ENCODE measurements around the gene VSIG4. TPM values are rescaled to one million over a fixed set of nuclear protein-coding genes. Genes with fewer than 3 reads are reported as not detected.
"Not testable (repeated sequence)": the region's sequence is repeated elsewhere in the genome, so short reads cannot be mapped to it uniquely, and the experiment has no call there.

VSIG4 gene
- total RNA-seq, 1 donor: 0.72 TPM

DNA sequence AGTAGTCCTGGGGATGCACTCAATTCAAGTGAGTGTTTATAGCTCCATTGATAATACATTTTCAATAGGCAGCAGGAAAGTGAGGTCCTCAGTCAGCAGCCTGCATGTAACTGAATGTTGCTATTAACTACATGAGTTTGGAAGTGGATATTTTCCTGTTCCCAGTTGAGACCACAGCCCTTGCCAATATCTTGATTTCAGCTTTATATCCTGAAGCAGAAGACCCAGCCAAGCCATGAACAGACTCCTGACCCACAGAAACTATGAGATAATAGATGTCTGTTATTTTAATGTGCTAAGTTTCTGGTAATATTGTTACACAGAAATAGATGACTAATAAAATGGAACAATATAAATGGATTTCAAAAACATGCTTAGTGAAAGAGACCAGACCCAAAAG, 63.7 kb downstream of the VSIG4 start:
- Histone ChIP-seq H3K27me3 (ENCODE audit: insufficient read depth, low read length) (no peaks in the 10 kb centered on the region), H3K9me3 (ENCODE audit: low read depth, low read length) (no peaks in the 10 kb centered on the region), H2AFZ (ENCODE audit: low read length) (no peak overlapping the region), H3K4me3 (ENCODE audit: insufficient read depth, low read length) (no peak overlapping the region), H3K27ac (ENCODE audit: low read depth, low read length) (no peak overlapping the region), H3K36me3 (ENCODE audit: insufficient read depth, low read length) (no peaks in the 10 kb centered on the region), H4K20me1 (ENCODE audit: insufficient read depth, low read length) (no peaks in the 10 kb centered on the region), H3K4me1 (ENCODE audit: insufficient read depth, low read length) (no peaks in the 10 kb centered on the region), H3K4me2 (ENCODE audit: insufficient read depth, low read length) (no peak overlapping the region), H3K79me2 (ENCODE audit: insufficient read depth, low read length) (no peaks in the 10 kb centered on the region)
- TF ChIP-seq, protein P1, sequence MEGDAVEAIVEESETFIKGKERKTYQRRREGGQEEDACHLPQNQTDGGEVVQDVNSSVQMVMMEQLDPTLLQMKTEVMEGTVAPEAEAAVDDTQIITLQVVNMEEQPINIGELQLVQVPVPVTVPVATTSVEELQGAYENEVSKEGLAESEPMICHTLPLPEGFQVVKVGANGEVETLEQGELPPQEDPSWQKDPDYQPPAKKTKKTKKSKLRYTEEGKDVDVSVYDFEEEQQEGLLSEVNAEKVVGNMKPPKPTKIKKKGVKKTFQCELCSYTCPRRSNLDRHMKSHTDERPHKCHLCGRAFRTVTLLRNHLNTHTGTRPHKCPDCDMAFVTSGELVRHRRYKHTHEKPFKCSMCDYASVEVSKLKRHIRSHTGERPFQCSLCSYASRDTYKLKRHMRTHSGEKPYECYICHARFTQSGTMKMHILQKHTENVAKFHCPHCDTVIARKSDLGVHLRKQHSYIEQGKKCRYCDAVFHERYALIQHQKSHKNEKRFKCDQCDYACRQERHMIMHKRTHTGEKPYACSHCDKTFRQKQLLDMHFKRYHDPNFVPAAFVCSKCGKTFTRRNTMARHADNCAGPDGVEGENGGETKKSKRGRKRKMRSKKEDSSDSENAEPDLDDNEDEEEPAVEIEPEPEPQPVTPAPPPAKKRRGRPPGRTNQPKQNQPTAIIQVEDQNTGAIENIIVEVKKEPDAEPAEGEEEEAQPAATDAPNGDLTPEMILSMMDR (IDR thresholded peaks at IDR 0.05; ENCODE audit: extremely low read depth, low read depth, low read length): no peak
- DNase-seq (ENCODE audit: insufficient read length, low spot score, missing footprints): no peak

DNA sequence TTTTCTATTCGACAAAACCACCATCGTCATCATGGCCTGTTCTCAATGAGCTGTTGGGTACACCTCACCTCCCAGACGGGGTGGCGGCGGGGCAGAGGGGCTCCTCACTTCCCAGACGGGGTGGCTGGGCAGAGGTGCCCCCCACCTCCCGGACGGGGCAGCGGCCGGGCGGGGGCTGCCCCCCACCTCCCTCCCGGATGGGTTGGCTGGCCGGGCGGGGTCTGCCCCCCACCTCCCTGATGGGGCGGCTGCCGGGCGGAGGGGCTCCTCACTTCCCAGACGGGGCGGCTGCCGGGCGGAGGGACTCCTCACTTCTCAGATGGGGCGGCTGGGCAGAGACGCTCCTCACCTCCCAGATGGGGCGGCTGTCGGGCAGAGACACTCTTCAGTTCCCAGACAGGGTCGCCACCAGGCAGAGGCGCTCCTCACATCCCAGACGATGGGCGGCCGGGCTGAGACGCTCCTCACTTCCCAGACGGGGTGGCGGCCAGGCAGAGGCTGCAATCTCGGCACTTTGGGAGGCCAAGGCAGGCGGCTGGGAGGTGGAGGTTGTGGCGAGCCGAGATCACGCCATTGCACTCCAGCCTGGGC, 64.6 kb downstream of the VSIG4 start:
- not testable (repeated sequence) for H2AFZ ChIP-seq (ENCODE audit: low read length); H3K27ac ChIP-seq (ENCODE audit: low read depth, low read length); H3K9me3 ChIP-seq (ENCODE audit: low read depth, low read length); H3K27me3 ChIP-seq (ENCODE audit: insufficient read depth, low read length); H3K4me1 ChIP-seq (ENCODE audit: insufficient read depth, low read length); H4K20me1 ChIP-seq (ENCODE audit: insufficient read depth, low read length); DNase-seq (ENCODE audit: insufficient read length, low spot score, missing footprints); H3K4me2 ChIP-seq (ENCODE audit: insufficient read depth, low read length); H3K36me3 ChIP-seq (ENCODE audit: insufficient read depth, low read length); H3K4me3 ChIP-seq (ENCODE audit: insufficient read depth, low read length); H3K79me2 ChIP-seq (ENCODE audit: insufficient read depth, low read length)

Other genes with a start within 250 kb of the VSIG4 start
- gene HEPH, start 124.2 kb upstream of the VSIG4 start, total RNA-seq: 63.0 and 64.5 TPM in 2 replicates

All from osteoblast (primary cell).